Astrocyte of the spinal cord (primary cell): ENCODE results near the gene CDK16.

Experiments
- DNase-seq: peaks from one replicate; pipeline ENCODE4 v3.0.0; 2011; ENCODE audit warnings: low read depth, low spot score
- H3K4me3 ChIP-seq: 2 replicates; pipeline ENCODE4 v1.5.1; 2011; ENCODE audit warnings: low read depth, mild to moderate bottlenecking, low read length, moderate library complexity
- in situ Hi-C: cut with HindIII; loops from 2 replicates; pipeline ENCODE4 v1.10.0; 2017; ENCODE audit warnings: low sequenced_read_pairs
- TF ChIP-seq, protein P1 (sequence below): IDR thresholded peaks from 2 replicates; pipeline ENCODE4 v1.5.1; 2012; ENCODE audit warnings: low read depth, mild to moderate bottlenecking, low read length, inconsistent platforms

CDK16 gene

DNA sequence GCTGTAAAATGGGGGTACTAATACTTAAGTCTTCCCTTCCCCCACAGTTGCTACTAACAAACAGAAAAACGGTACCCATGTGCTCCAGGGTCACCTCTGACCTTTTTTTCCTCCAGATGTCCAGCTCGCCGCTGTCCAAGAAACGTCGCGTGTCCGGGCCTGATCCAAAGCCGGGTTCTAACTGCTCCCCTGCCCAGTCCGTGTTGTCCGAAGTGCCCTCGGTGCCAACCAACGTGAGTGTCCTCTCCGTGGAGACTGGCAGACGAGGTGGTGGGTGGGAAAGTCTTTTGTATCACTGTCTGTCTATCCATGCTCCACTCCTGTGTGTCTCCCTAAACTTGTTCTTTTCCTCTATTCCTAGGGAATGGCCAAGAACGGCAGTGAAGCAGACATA, 19.8 kb upstream of the CDK16 start:
- TF ChIP-seq, protein P1, sequence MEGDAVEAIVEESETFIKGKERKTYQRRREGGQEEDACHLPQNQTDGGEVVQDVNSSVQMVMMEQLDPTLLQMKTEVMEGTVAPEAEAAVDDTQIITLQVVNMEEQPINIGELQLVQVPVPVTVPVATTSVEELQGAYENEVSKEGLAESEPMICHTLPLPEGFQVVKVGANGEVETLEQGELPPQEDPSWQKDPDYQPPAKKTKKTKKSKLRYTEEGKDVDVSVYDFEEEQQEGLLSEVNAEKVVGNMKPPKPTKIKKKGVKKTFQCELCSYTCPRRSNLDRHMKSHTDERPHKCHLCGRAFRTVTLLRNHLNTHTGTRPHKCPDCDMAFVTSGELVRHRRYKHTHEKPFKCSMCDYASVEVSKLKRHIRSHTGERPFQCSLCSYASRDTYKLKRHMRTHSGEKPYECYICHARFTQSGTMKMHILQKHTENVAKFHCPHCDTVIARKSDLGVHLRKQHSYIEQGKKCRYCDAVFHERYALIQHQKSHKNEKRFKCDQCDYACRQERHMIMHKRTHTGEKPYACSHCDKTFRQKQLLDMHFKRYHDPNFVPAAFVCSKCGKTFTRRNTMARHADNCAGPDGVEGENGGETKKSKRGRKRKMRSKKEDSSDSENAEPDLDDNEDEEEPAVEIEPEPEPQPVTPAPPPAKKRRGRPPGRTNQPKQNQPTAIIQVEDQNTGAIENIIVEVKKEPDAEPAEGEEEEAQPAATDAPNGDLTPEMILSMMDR, result no peak
- no peak overlapping the region for H3K4me3 ChIP-seq
- in situ Hi-C loops, result no loop called here
- DNase-seq, result no peak

DNA sequence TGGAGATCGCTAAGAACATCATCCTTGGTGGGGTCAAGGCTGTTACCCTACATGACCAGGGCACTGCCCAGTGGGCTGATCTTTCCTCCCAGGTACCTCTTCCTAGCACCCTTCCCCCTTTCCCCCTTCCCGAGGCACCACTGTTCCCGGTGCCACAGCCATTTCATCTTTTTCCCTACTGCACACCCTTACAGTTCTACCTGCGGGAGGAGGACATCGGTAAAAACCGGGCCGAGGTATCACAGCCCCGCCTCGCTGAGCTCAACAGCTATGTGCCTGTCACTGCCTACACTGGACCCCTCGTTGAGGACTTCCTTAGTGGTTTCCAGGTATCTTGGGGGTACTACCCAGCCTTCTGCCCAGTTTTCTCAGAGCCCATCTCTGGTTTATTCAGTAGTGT, 19.2 kb upstream of the CDK16 start:
- no peak overlapping the region for H3K4me3 ChIP-seq
- TF ChIP-seq, protein P1, result no peak
- in situ Hi-C loops, result no loop called here
- no peak for DNase-seq

DNA sequence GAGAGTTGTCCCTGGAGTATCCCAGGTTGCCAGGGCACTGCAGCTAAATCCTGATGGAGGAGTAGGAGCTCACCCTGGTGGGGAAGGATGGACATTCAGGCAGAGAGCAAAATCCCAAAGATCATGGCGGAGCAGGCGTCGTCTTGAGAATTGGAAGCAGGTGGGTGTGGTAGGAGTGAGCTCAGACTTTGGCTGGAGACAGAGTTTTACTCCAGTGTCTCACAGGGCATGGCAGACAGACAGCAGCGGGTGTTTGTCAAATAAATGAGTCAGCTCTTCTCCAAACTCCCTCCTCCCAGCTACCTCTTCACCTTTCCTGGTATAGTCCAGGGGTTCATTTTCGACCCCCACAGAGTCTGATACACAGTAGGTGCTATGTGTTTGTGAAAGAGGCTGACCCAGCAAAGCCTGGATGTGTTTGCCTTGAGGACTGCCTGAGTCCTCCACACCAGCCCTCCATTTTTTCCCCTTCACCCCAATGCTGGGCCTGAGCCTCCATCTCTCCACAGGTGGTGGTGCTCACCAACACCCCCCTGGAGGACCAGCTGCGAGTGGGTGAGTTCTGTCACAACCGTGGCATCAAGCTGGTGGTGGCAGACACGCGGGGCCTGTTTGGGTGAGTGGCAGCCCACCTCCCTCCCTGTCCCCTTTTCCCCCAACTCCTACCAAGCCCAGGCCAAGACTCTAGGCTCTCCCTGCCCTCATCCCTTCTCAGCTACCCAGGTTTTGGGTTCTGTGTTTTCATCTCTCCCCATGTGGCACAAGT, 17.9 kb upstream of the CDK16 start:
- in situ Hi-C loops, result no loop called here
- H3K4me3 ChIP-seq, result no peak overlapping the region
- DNase-seq, result peak; percentile 51
- TF ChIP-seq, protein P1, result no peak

DNA sequence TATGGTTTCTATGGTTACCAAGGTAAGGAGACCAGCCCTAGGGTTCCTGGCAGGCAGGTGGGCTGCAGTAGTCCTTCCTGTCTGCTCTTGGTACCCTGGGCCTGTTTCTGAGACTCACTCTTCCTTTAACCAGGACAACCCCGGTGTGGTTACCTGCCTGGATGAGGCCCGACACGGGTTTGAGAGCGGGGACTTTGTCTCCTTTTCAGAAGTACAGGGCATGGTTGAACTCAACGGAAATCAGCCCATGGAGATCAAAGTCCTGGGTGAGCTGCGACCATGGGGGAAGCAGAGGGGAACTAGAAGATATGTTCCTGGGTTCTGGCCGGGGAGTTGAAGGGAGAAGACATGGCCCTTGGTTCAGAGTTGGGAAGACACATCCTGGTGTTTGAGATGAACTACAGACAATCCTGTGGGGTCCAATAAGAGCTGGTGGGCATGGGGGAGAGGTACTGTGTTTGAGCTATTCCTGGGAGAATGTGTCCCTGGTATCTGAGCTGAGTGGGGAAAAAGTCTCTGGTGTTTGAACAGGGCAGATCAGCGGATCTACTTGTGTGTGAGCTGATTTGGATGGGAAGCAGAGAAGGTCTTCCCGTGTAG, 17.0 kb upstream of the CDK16 start:
- TF ChIP-seq, protein P1, result no peak
- H3K4me3 ChIP-seq, result no peak overlapping the region
- DNase-seq, result no peak
- in situ Hi-C loops, result no loop called here

DNA sequence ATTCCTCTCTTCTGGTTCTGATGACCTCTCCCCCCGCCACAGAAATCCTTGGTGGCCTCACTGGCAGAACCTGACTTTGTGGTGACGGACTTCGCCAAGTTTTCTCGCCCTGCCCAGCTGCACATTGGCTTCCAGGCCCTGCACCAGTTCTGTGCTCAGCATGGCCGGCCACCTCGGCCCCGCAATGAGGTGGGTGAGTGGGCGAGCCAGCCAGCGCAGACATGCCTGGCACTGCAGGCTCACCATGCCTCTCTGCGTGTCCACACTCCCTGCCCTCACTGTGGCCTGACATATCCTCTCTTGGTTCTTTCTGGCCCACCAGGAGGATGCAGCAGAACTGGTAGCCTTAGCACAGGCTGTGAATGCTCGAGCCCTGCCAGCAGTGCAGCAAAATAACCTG, 16.2 kb upstream of the CDK16 start:
- TF ChIP-seq, protein P1, result no peak
- in situ Hi-C loops, result no loop called here
- no peak for DNase-seq
- no peak overlapping the region for H3K4me3 ChIP-seq

DNA sequence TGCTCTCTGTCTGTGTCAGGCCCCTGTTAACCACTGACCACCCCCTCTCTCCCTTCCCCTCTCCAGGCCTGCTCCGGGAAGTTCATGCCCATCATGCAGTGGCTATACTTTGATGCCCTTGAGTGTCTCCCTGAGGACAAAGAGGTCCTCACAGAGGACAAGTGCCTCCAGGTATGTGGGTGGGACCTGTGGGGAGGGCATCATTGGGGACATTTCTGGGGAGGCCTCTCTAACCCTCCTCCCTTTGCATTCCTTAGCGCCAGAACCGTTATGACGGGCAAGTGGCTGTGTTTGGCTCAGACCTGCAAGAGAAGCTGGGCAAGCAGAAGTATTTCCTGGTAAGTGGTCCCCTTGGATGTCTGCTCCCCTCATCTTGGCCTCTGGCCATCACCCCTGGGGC, 15.6 kb upstream of the CDK16 start:
- DNase-seq, result no peak
- in situ Hi-C loops, result no loop called here
- TF ChIP-seq, protein P1, result no peak
- no peak overlapping the region for H3K4me3 ChIP-seq
